Measurements from ENCODE around the gene MAJIN.

Gene MAJIN

GRCh38 chr11:64890522-64890939 is 81.4 kb downstream of the MAJIN start:
- TF ChIP-seq CTCF (IDR thresholded peaks at IDR 0.05) = no peak
- no peaks in the 10 kb centered on the region for H3K27me3 ChIP-seq
- no peaks in the 10 kb centered on the region for H3K9me3 ChIP-seq
- peaks cover 0 to 18% (median 8%) of the 10 kb centered on the region in 4 donors for H3K4me1 ChIP-seq
- H3K27ac ChIP-seq = no peak overlapping the region
- no peak overlapping the region for H3K4me3 ChIP-seq
- DNase-seq = no peak
- peaks cover 0 to 11% (median 10%) of the 10 kb centered on the region in 3 donors for H3K36me3 ChIP-seq
- intact Hi-C loops (cut with DNase I; ENCODE audit: low total_unique reads) = loop anchor here (5.0 kb wide), 1 partner anchor 103 kb away; no protein-coding TSS in a partner anchor

GRCh38 chr11:64888729-64889511 is 83.0 kb downstream of the MAJIN start:
- intact Hi-C loops (cut with DNase I; ENCODE audit: low total_unique reads) = loop anchor here (2.0 kb wide), 1 partner anchor 40 kb away; no protein-coding TSS in a partner anchor
- TF ChIP-seq CTCF (IDR thresholded peaks at IDR 0.05) = no peak
- no peak overlapping the region for H3K4me3 ChIP-seq
- H3K27me3 ChIP-seq = no peaks in the 10 kb centered on the region
- no peak for DNase-seq
- no peaks in the 10 kb centered on the region for H3K36me3 ChIP-seq
- peaks cover 0 to 21% (median 8%) of the 10 kb centered on the region in 4 donors for H3K4me1 ChIP-seq
- no peaks in the 10 kb centered on the region for H3K9me3 ChIP-seq
- H3K27ac ChIP-seq = no peak overlapping the region

- peaks cover 0 to 26% (median 8%) of the 10 kb centered on the region in 4 donors for H3K4me1 ChIP-seq
- intact Hi-C loops (cut with DNase I; ENCODE audit: low total_unique reads) = loop anchor here (2.0 kb wide), 1 partner anchor 40 kb away; no protein-coding TSS in a partner anchor
- no peaks in the 10 kb centered on the region for H3K36me3 ChIP-seq
- DNase-seq = no peak
- H3K27ac ChIP-seq = peak overlapping the region in 1 of 2 donors; percentile 66
- TF ChIP-seq CTCF (IDR thresholded peaks at IDR 0.05) = no peak
- H3K9me3 ChIP-seq = no peaks in the 10 kb centered on the region
- no peaks in the 10 kb centered on the region for H3K27me3 ChIP-seq
- H3K4me3 ChIP-seq = peak overlapping the region; percentile 12 to 31
Measured at GRCh38 chr11:64888406-64888728, 83.5 kb downstream of the MAJIN start.

Data from tibial artery (tissue), 4 donors.